Calu3 (cell line): Measurements from ENCODE around the gene CTDSP1. TPM values are rescaled to one million over a fixed set of nuclear protein-coding genes. Genes with fewer than 3 reads are reported as not detected.

Experiments used
- BruUV-seq: library from RNA; stranded (reverse); fragments of 400-500 nt; replicated peaks from 2 replicates; lab custom pipeline; 2021; lab: Mats Ljungman, UMichigan
- CTCF ChIA-PET: fragments of 300-600 bp; sonication (Branson Sonifier 250); formaldehyde crosslinking; loops from one replicate; lab custom pipeline; 2022; ENCODE audit warnings: antibody characterized with exemption; lab: Charles Lee
- DNase-seq: peaks from one replicate; pipeline ENCODE4 v3.0.0; 2022
- H3K27ac Mint-ChIP-seq: one replicate; pipeline ENCODE4 v1.8.0; 2022; ENCODE audit warnings: mixed read lengths; ENCODE audit not compliant: unreplicated experiment
- H3K27me3 Mint-ChIP-seq: one replicate; pipeline ENCODE4 v1.8.0; 2022; ENCODE audit warnings: mixed read lengths; ENCODE audit not compliant: unreplicated experiment
- H3K36me3 Mint-ChIP-seq: one replicate; pipeline ENCODE4 v1.8.0; 2022; ENCODE audit warnings: mild to moderate bottlenecking, moderate library complexity, mixed read lengths; ENCODE audit not compliant: insufficient read depth, unreplicated experiment
- H3K4me1 Mint-ChIP-seq: one replicate; pipeline ENCODE4 v1.8.0; 2022; ENCODE audit warnings: mild to moderate bottlenecking, low read depth, mixed read lengths; ENCODE audit not compliant: unreplicated experiment
- H3K4me3 Mint-ChIP-seq: one replicate; pipeline ENCODE4 v1.8.0; 2022; ENCODE audit warnings: mild to moderate bottlenecking, low read depth, moderate library complexity, mixed read lengths; ENCODE audit not compliant: unreplicated experiment
- H3K9me3 Mint-ChIP-seq: one replicate; pipeline ENCODE4 v1.8.0; 2022; ENCODE audit warnings: low read depth, mixed read lengths; ENCODE audit not compliant: unreplicated experiment
- intact Hi-C: fragments of 100-400 bp; cut with micrococcal nuclease; formaldehyde crosslinking; loops from one replicate; pipeline ENCODE4 v1.10.0; 2022; ENCODE audit not compliant: unreplicated experiment
- total RNA-seq: library from RNA; stranded (reverse); gene quantifications from 2 replicates; pipeline ENCODE4 v1.2.3, GENCODE V29; 2022
- TF ChIP-seq, protein P1 (sequence below): fragments of 200-600 bp; IDR thresholded peaks from one replicate; pipeline ENCODE4 v1.8.0; 2022; ENCODE audit warnings: antibody characterized with exemption; ENCODE audit not compliant: unreplicated experiment

Gene CTDSP1
- total RNA-seq, 1 experiment from 2014 or later = 58.0 TPM

DNA sequence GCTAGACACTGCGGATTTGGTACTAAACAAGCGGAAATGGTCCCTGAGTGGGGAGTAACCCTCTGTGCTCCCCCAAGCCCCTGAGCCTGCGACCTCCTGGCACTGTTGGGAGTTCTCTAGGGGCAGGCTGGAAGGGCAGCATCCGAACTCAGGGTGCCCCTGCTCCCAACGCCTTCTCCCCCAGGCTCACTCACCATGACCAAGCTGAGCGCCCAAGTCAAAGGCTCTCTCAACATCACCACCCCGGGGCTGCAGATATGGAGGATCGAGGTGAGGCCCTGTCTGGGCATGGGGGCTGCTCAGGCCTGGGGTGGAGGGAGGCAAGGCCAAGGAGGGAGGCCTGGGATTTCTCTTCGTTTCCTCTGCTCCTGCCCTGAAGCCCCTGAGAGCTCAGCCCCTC lies 23.9 kb downstream of the CTDSP1 start:
- no peaks in the 10 kb centered on the region for H3K27me3 Mint-ChIP-seq
- CTCF ChIA-PET = no interaction called here
- TF ChIP-seq, protein P1, sequence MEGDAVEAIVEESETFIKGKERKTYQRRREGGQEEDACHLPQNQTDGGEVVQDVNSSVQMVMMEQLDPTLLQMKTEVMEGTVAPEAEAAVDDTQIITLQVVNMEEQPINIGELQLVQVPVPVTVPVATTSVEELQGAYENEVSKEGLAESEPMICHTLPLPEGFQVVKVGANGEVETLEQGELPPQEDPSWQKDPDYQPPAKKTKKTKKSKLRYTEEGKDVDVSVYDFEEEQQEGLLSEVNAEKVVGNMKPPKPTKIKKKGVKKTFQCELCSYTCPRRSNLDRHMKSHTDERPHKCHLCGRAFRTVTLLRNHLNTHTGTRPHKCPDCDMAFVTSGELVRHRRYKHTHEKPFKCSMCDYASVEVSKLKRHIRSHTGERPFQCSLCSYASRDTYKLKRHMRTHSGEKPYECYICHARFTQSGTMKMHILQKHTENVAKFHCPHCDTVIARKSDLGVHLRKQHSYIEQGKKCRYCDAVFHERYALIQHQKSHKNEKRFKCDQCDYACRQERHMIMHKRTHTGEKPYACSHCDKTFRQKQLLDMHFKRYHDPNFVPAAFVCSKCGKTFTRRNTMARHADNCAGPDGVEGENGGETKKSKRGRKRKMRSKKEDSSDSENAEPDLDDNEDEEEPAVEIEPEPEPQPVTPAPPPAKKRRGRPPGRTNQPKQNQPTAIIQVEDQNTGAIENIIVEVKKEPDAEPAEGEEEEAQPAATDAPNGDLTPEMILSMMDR = no peak
- H3K4me3 Mint-ChIP-seq = no peak overlapping the region
- intact Hi-C loops = no loop called here
- H3K9me3 Mint-ChIP-seq = no peaks in the 10 kb centered on the region
- H3K27ac Mint-ChIP-seq = no peak overlapping the region
- H3K4me1 Mint-ChIP-seq = peaks cover 11% of the 10 kb centered on the region
- DNase-seq = no peak
- BruUV-seq = no TSS peak
- no peaks in the 10 kb centered on the region for H3K36me3 Mint-ChIP-seq

DNA sequence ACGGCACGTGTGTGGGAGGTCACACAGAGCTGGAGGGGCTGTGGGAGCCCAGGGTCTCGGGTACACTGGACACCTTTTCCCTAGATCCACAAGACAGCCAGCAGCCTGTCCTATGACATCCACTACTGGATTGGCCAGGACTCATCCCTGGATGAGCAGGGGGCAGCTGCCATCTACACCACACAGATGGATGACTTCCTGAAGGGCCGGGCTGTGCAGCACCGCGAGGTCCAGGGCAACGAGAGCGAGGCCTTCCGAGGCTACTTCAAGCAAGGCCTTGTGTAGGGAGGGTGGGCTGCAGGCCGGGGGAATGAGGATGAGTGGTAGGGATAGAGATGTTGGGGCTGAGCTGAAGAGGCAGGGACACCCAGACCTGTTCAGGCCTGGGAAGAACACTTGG lies 25.9 kb downstream of the CTDSP1 start:
- Mint-ChIP-seq H3K4me3 (no peak overlapping the region), H3K4me1 (no peaks in the 10 kb centered on the region), H3K36me3 (no peaks in the 10 kb centered on the region), H3K27ac (no peak overlapping the region), H3K27me3 (no peaks in the 10 kb centered on the region), H3K9me3 (no peaks in the 10 kb centered on the region)
- CTCF ChIA-PET = no interaction called here
- no TSS peak for BruUV-seq
- TF ChIP-seq, protein P1 = no peak
- DNase-seq = no peak
- intact Hi-C loops = no loop called here

DNA sequence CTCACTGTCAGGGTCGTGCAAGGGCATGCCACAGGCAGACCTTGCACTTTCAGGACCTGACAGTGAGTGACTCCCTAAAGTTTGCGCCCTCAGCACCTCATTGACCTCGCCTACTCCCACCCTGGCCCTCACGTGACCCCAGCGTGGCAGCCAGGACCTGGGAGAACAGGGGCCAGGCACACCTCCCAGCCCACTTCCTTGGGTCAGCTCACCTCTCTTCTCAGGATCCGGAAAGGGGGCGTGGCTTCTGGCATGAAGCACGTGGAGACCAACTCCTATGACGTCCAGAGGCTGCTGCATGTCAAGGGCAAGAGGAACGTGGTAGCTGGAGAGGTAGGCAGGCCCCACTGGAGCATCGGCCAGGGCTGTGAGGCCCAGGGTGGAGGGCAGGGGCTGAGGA lies 28.1 kb downstream of the CTDSP1 start:
- Mint-ChIP-seq H3K9me3 (no peaks in the 10 kb centered on the region), H3K4me1 (no peaks in the 10 kb centered on the region), H3K4me3 (no peak overlapping the region), H3K27me3 (no peaks in the 10 kb centered on the region), H3K36me3 (no peaks in the 10 kb centered on the region), H3K27ac (no peak overlapping the region)
- TF ChIP-seq, protein P1 = no peak
- no peak for DNase-seq
- no TSS peak for BruUV-seq
- intact Hi-C loops = no loop called here
- CTCF ChIA-PET = no interaction called here

DNA sequence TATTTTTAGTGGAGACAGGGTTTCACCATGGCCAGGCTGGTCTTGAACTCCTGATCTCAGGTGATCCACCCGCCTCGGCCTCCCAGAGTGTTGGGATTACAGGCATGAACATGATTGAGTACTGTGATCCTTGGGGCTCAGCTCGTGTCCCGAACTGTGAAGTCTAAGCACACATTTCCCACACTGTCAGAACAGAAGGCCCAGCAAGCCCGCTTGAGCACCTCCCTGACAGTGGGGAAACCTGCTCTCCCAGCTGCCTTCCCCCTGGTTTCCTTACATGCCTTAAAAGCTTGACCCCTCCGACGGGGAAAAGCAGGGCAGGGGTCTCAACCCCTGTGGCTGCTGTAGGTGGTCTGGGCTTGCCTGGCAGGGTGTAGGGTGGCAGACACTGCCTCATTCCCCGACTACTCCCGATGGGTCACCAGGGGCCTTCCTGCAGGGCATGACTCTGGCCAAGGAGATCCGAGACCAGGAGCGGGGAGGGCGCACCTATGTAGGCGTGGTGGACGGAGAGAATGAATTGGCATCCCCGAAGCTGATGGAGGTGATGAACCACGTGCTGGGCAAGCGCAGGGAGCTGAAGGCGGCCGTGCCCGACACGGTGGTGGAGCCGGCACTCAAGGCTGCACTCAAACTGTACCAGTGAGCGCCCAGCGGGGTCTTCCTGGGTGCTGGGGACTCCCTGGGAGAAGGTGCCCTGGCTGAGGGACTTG lies 29.3 kb downstream of the CTDSP1 start:
- no peaks in the 10 kb centered on the region for H3K4me1 Mint-ChIP-seq
- no peaks in the 10 kb centered on the region for H3K27me3 Mint-ChIP-seq
- intact Hi-C loops = no loop called here
- TF ChIP-seq, protein P1 = no peak
- no TSS peak for BruUV-seq
- no peaks in the 10 kb centered on the region for H3K9me3 Mint-ChIP-seq
- no peak overlapping the region for H3K4me3 Mint-ChIP-seq
- no peaks in the 10 kb centered on the region for H3K36me3 Mint-ChIP-seq
- DNase-seq = no peak
- CTCF ChIA-PET = interaction anchor here (0.6 kb wide), 1 partner anchor 184 kb away, joined by 4 read pairs; no protein-coding TSS in a partner anchor
- H3K27ac Mint-ChIP-seq = no peak overlapping the region
